Endometrial microvascular endothelial cells (primary cell): ENCODE data around the gene C11orf91. TPM values are rescaled to one million over a fixed set of nuclear protein-coding genes. Genes with fewer than 3 reads are reported as not detected.

ENCODE experiments used
- in situ Hi-C: cut with HindIII; loops from 2 replicates; pipeline ENCODE4 v1.10.0; 2017; ENCODE audit warnings: low sequenced_read_pairs, low pct_unique_long_range_greater_than_20kb; ENCODE audit errors: inconsistent ontology term
- total RNA-seq: library from RNA; depleted of rRNA; stranded (reverse); fragments of >200 nt; gene quantifications from one replicate; pipeline ENCODE4 v1.2.3, GENCODE V29; 2015; ENCODE audit errors: inconsistent ontology term

The C11orf91 gene
- total RNA-seq, 1 donor from 2014 or later, result not detected

GRCh38 chr11:33701302-33702230 lies 940 bp upstream of the C11orf91 start:
- in situ Hi-C loops, result loop anchor here (25.0 kb wide), 1 partner anchor 339 kb away; no protein-coding TSS in a partner anchor

GRCh38 chr11:33700063-33700501 lies 544 bp downstream of the C11orf91 start:
- in situ Hi-C loops, result loop anchor here (25.0 kb wide), 1 partner anchor 338 kb away; no protein-coding TSS in a partner anchor

- in situ Hi-C loops, result loop anchor here (25.0 kb wide), 1 partner anchor 337 kb away; no protein-coding TSS in a partner anchor
Observed at GRCh38 chr11:33699515-33700062, 1.0 kb downstream of the C11orf91 start.

- in situ Hi-C loops, result no loop called here
Observed at GRCh38 chr11:33698921-33699320, 1.7 kb downstream of the C11orf91 start.

- in situ Hi-C loops, result no loop called here
Observed at GRCh38 chr11:33697997-33698396, 2.6 kb downstream of the C11orf91 start.

GRCh38 chr11:33696931-33697638 lies 3.5 kb downstream of the C11orf91 start:
- in situ Hi-C loops, result no loop called here

- in situ Hi-C loops, result no loop called here
Observed at GRCh38 chr11:33696411-33696810, 4.2 kb downstream of the C11orf91 start.

- in situ Hi-C loops, result no loop called here
Observed at GRCh38 chr11:33695051-33695566, 5.5 kb downstream of the C11orf91 start.

- in situ Hi-C loops, result no loop called here
Observed at GRCh38 chr11:33694346-33695050, 6.1 kb downstream of the C11orf91 start.

- in situ Hi-C loops, result no loop called here
Observed at GRCh38 chr11:33692541-33692940, 8.1 kb downstream of the C11orf91 start.

- in situ Hi-C loops, result no loop called here
Observed at GRCh38 chr11:33692013-33692504, 8.6 kb downstream of the C11orf91 start.

GRCh38 chr11:33691066-33691864 lies 9.4 kb downstream of the C11orf91 start:
- in situ Hi-C loops, result no loop called here

GRCh38 chr11:33690290-33691065 lies 10.1 kb downstream of the C11orf91 start:
- in situ Hi-C loops, result no loop called here

- in situ Hi-C loops, result no loop called here
Observed at GRCh38 chr11:33689501-33689900, 11.1 kb downstream of the C11orf91 start.

GRCh38 chr11:33689085-33689484 lies 11.5 kb downstream of the C11orf91 start:
- in situ Hi-C loops, result no loop called here

GRCh38 chr11:33687733-33688479 lies 12.7 kb downstream of the C11orf91 start:
- in situ Hi-C loops, result no loop called here
